GM18951 (cell line): Measurements from ENCODE around the gene CA10.

Experiments used
- POLR2A ChIP-seq: IDR thresholded peaks from 4 replicates; pipeline ENCODE4 v1.6.1; 2011; ENCODE audit warnings: mild to moderate bottlenecking; ENCODE audit not compliant: insufficient read length, insufficient read depth; ENCODE audit errors: extremely low read depth
- in situ Hi-C: fragments of 300-500 bp; cut with MboI; formaldehyde crosslinking; loops from one replicate; pipeline ENCODE4 v1.12.0; 2022; ENCODE audit warnings: low sequenced_read_pairs, mixed read lengths, inconsistent platforms; ENCODE audit not compliant: unreplicated experiment

Gene CA10

GRCh38 chr17:52025236-52025635 is 133.3 kb downstream of the CA10 start:
- no peak for TF ChIP-seq POLR2A
- in situ Hi-C loops, result no loop called here

DNA sequence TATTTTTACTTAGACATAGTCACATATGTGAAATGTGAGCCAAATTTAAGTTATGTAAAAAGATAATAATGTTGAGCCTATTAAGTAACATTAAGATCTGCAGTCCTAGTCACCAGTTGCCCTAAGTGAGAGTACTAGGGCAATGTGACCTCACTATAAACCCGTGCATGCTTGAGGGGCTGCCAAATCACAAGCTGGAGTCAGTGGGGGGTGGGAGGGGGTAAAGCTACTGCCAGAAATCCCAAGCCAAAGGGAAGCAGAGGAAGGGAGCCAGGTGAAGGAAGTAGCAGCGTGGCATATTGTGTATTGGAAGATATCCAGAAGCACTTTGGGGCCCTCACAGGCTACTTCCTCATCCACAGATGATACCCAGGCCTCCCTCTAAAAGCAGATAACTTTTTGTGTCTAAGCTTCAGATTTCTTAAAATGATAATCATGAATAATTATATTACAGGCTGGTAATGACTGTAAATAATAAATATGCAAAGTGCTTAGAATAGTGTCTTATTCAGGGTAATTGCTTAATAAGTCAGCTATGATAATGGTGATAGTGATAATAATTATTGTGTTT is 134.1 kb downstream of the CA10 start:
- in situ Hi-C loops, result no loop called here
- no peak for TF ChIP-seq POLR2A

GRCh38 chr17:52011064-52011463 is 147.4 kb downstream of the CA10 start:
- no peak for TF ChIP-seq POLR2A
- in situ Hi-C loops, result no loop called here

- TF ChIP-seq POLR2A, result no peak
Observed at GRCh38 chr17:51999654-52000053, 158.9 kb downstream of the CA10 start.

GRCh38 chr17:51997723-51998122 is 160.8 kb downstream of the CA10 start:
- in situ Hi-C loops, result no loop called here
- TF ChIP-seq POLR2A, result no peak

More at GRCh38 chr17:51999654-52000053, 158.9 kb downstream of the CA10 start:
- in situ Hi-C loops, result no loop called here

DNA sequence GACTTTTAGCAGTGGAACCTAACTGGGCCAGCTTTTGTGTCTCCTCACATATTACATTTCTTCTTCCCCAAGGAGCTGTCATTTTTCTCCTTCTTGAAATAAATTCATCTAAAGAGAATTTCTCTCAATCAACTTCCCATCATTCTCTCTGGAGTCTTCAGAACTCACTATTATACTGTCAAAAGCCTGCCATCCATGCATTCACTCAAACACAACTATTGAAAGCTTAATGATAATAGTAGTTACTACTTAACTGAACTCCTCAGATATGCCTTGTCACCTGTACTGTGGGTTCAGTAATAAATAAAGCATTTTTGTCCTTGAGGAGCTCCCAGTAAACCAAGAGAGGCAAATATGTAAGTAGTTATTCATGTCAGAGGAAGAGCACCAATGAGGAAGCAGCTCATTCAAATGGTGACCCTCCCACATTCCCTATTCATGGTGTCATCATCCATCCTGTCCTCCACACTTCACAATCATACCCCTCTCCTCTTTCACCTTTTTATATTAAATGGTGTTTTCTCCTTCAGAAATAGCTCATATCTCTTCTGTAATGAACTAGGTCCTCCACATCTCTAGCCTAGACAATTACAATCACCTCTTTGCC is 162.6 kb downstream of the CA10 start:
- TF ChIP-seq POLR2A, result no peak
- in situ Hi-C loops, result no loop called here

GRCh38 chr17:51992864-51993416 is 165.6 kb downstream of the CA10 start:
- in situ Hi-C loops, result no loop called here
- TF ChIP-seq POLR2A, result no peak

DNA sequence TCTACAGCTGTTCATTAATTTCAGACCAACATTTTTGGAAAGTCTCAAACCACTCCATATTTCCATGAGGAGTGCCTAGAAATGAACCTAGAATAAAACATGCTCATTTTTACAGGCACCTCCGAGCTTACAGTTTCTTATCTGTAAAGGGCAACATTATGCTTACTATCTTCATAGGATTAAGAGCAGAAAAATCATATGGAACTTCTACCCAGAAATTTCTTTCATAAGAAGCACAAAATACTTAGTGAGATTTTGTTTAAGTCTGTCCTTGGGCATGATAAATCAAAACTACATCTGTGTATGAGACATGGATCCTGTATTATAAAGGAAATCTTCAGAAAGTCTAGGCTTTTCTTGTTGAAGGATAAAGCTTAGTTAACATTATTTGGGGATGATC is 187.4 kb downstream of the CA10 start:
- in situ Hi-C loops, result no loop called here

GRCh38 chr17:51961689-51962088 is 196.8 kb downstream of the CA10 start:
- in situ Hi-C loops, result no loop called here
- no peak for TF ChIP-seq POLR2A

More for the DNA sequence above, 187.4 kb downstream of the CA10 start:
- TF ChIP-seq POLR2A, result no peak

DNA sequence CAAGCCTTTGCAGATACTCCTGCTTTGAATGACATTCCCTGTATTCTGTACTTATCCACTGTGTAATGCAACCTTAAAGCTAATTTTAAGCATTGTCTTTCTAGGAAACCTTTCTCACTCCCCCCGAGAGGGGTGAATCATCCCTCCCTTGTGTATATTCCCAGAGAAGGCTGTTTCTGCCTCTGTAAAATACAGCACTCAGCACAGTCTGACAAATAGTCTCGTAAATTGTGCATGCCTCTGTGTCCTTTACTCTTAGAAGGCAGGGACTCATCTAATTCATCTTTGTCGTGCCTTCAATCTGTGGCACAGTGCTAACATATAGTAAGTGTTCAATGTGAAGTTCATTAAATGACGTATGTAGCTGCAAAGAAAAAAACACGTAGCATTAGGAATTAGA is 200.7 kb downstream of the CA10 start:
- no peak for TF ChIP-seq POLR2A
- in situ Hi-C loops, result no loop called here

DNA sequence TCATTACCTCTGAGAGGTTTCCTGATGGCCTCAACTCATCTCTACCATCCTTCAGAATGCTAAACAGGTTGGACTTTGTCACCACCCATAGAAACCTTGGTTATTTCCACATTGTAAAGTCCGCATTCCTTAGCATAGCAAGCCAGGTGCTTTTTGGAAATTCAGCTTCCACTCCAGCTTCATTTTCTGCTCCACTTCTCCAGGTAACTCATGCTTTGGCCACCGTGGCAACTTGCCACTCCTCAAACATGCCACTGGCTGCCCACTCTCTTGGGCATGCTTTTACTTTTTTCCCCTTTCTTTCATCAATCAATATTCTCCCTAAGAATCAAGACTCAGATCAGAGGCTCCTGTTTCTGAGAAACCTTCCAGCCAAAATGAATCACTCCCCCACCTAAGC is 203.3 kb downstream of the CA10 start:
- in situ Hi-C loops, result no loop called here
- no peak for TF ChIP-seq POLR2A

DNA sequence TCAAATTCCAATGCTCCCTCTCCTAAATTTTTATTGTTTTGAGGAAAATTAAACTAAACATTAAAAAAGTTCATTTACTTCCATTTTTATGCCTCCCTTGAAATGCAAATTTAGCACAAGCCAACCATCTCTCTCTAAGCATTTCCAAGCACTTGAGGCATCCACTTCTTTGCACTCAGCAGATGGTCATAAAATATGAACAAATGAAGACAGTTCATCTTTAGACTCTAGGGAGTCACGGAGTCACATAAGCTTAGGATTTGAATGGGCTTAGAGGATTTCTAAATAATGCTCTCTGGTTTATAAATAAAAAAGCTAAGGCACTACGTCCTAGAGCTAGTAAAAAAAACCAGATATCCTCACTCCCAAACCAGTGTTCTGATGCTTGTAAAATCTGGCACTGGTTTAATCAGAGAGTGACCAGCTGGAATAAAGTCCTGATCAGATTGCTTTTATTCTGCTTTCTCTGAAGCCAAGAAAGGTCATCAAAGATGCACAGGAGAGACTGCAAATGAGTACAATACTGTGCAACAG is 204.2 kb downstream of the CA10 start:
- no peak for TF ChIP-seq POLR2A

DNA sequence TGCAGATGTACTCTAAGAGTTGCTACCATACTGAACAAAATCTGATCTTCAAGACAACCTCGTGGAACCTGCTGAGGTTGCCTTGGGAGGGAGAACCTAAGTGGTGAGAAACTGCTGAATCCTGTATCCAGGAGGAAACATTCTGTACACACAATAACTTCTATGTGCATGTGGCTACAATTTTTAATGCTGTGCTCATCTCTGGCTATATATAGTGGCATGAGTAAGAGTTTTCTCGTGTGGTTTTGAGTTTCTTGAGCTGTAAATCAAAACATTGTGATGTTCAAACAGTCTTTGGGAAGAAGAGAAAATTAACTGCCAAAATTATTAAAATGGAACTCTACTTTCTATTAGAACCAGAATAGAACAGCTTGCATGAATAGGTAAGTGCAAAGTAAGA is 206.8 kb downstream of the CA10 start:
- in situ Hi-C loops, result no loop called here

More for the DNA sequence above, 204.2 kb downstream of the CA10 start:
- in situ Hi-C loops, result no loop called here

DNA sequence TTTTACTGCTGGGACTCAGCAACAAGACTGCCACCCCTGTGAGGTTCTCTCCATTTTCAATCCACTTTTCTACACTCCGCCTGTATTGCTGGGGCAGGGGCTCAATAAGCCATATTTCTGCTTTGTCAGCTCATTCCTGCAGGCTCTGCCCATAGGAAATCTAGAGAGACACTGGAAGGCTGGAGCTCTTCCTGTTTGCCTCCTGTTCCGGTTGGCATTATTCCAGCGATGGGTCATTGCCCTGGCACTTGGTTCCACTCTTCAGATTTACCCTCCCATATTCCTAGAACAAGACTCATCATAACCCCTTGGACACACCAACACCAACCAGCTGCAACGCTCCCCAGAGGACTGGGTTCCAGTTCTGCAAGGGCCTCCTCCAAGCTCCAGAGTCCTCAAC is 210.4 kb downstream of the CA10 start:
- in situ Hi-C loops, result no loop called here
- no peak for TF ChIP-seq POLR2A

More for the DNA sequence above, 206.8 kb downstream of the CA10 start:
- TF ChIP-seq POLR2A, result no peak
